ENCODE data around the gene ZNF502. TPM values are rescaled to one million over a fixed set of nuclear protein-coding genes. Genes with fewer than 3 reads are reported as not detected.

Gene ZNF502
- total and polyA plus RNA-seq, 2 of the 13 experiments (the other 11 are each of a cell fraction or from before 2014, with no cell fraction given) = not detected

- CTCF ChIA-PET (ENCODE audit: low intra/inter-chr PET ratio, low total read pairs) = no interaction called here
- DNase-seq (ENCODE audit: low spot score) (no peak), ATAC-seq (no peak), FAIRE-seq (no peak)
- Histone ChIP-seq H3K4me2 (ENCODE audit: low read depth, low read length) (no peak overlapping the region), H3K9me3 (ENCODE audit: low read length) (peaks cover 20% of the 10 kb centered on the region), H2AFZ (ENCODE audit: low read length) (no peak overlapping the region), H4K20me1 (ENCODE audit: insufficient read depth, low read length) (no peaks in the 10 kb centered on the region), H3K4me3 (replicated peaks in 1 of 3; ENCODE audit: insufficient read depth in 1 of 3, low read depth in 2 of 3, low read length in 3 of 3) (no peak overlapping the region), H3K36me3 (replicated peaks in 1 of 2; ENCODE audit: control insufficient read depth in 1 of 2, insufficient read depth in 2 of 2, low read length in 2 of 2) (peaks cover 0 to 12% of the 10 kb centered on the region in 2 experiments; a peak in 3 of 5 replicates), H3K9ac (ENCODE audit: insufficient read depth, low read depth, low read length) (no peak overlapping the region), H3K4me1 (ENCODE audit: insufficient read depth, low read length) (no peaks in the 10 kb centered on the region), H3K27me3 (ENCODE audit: control insufficient read depth in 1 of 2, insufficient read depth in 2 of 2, low read length in 2 of 2) (no peaks in the 10 kb centered on the region), H3K79me2 (ENCODE audit: insufficient read depth, low read length) (peaks cover 8% of the 10 kb centered on the region), H3K27ac (ENCODE audit: extremely low read length, insufficient read depth, low read length) (no peak overlapping the region)
- POLR2A ChIA-PET = no interaction called here
- TF ChIP-seq MAFK (conservative IDR thresholded peaks at IDR 0.05 in 1 of 2, IDR thresholded peaks at IDR 0.05 in 1 of 2; ENCODE audit: low read length in 2 of 2) (peak; percentile 44 to 69; a peak in 3 of 4 replicates), HNRNPLL (IDR thresholded peaks at IDR 0.05; ENCODE audit: low read depth, low read length, poor library complexity, severe bottlenecking) (no peak), BRCA1 (CRISPR knock-in tag; IDR thresholded peaks at IDR 0.05) (no peak), MIER2 (CRISPR knock-in tag; IDR thresholded peaks at IDR 0.05) (no peak), CCAR2 (optimal IDR thresholded peaks at IDR 0.05; ENCODE audit: low read depth, low read length) (no peak), MAFF (IDR thresholded peaks at IDR 0.05; ENCODE audit: low read depth, low read length) (peak; percentile 29; the same call in 1 of the 2 replicates), ARNT2 (CRISPR knock-in tag; IDR thresholded peaks at IDR 0.05; ENCODE audit: low read depth) (no peak), ZBTB8A (CRISPR knock-in tag; IDR thresholded peaks at IDR 0.05; ENCODE audit: borderline replicate concordance, low read depth) (no peak), ZNF782 (CRISPR knock-in tag; IDR thresholded peaks at IDR 0.05; ENCODE audit: borderline replicate concordance) (no peak), ZNF513 (CRISPR knock-in tag; conservative IDR thresholded peaks at IDR 0.05) (no peak)
- WGBS (ENCODE audit: low lambda C conversion rate) = 97% methylated on average over 1 of the region's 1 CpG
- intact Hi-C loops (cut with micrococcal nuclease; ENCODE audit: unreplicated experiment) (no loop called here), in situ Hi-C loops (cut with HindIII; ENCODE audit: extremely low pct_ligation_motif_present, low pct_unique_long_range_greater_than_20kb) (no loop called here)
- BruUV-seq (replicated peaks) = no TSS peak
Observed at GRCh38 chr3:44771424-44772098, 59.1 kb downstream of the ZNF502 start.

All from HepG2 (cell line).